ENCODE measurements around the gene RIBC1. TPM values are rescaled to one million over a fixed set of nuclear protein-coding genes. Genes with fewer than 3 reads are reported as not detected.

Gene RIBC1
- total RNA-seq, 2 experiments from 2014 or later, result 2.5 to 2.6 TPM

DNA sequence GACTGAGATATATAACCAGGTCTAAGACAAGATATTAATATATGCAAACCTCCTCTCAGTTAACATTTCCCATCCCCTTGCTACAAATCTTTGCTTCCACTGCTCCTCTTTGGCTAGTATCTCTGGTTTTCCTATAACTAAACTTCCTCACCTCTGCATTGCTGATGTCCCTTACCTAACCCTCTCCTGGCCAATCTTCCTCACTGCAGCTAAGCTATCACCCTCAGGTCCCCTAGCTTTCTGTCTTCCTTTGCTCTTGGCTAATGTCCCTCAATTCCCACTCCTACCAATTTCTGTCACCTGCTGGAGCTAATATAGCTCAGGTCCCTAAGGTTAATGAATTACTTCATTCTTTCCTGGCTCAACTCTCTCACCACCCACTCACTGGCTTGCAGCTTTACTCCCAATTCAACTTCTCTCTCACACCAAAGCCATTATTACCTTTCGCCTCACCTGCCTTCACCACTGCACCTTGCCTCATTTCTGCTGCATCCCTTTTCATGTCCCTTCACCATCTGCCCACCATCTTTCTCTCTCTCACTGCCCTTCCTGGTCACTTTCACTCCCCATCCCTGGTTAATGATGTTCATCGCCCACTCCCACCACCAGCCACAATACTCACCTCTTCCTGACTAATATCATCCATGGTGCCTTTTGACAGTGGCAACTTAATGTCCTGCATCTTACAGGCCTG, 26.9 kb upstream of the RIBC1 start:
- intact Hi-C loops (cut with DNase I, micrococcal nuclease), result no loop called here
- Histone ChIP-seq H3K4me1 (ENCODE audit: insufficient read depth, low read length) (no peaks in the 10 kb centered on the region), H3K27ac (ENCODE audit: low read depth in 1 of 2, low read length in 2 of 2) (no peak overlapping the region), H3K9me3 (ENCODE audit: control insufficient read depth in 1 of 2, insufficient read depth in 1 of 2, low read length in 2 of 2) (no peaks in the 10 kb centered on the region), H3K4me3 (ENCODE audit: low read length) (no peak overlapping the region), H3K27me3 (ENCODE audit: control insufficient read depth in 1 of 2, insufficient read depth in 2 of 2, low read length in 2 of 2) (no peaks in the 10 kb centered on the region), H3K36me3 (ENCODE audit: insufficient read depth, low read length) (peaks cover 44% of the 10 kb centered on the region)
- Mint-ChIP-seq H3K9me3 (no peaks in the 10 kb centered on the region), H3K4me1 (ENCODE audit: low read depth) (no peaks in the 10 kb centered on the region), H3K36me3 (ENCODE audit: low read depth) (peaks cover 69% of the 10 kb centered on the region), H3K27ac (no peak overlapping the region), H3K4me3 (no peak overlapping the region), H3K27me3 (no peaks in the 10 kb centered on the region)
- ChIA-PET POLR2A (no interaction called here), CTCF (no interaction called here)
- no peak for ATAC-seq (ENCODE audit: poor library complexity)
- no peak for DNase-seq
- no peak for TF ChIP-seq CTCF (IDR thresholded peaks at IDR 0.05)

DNA sequence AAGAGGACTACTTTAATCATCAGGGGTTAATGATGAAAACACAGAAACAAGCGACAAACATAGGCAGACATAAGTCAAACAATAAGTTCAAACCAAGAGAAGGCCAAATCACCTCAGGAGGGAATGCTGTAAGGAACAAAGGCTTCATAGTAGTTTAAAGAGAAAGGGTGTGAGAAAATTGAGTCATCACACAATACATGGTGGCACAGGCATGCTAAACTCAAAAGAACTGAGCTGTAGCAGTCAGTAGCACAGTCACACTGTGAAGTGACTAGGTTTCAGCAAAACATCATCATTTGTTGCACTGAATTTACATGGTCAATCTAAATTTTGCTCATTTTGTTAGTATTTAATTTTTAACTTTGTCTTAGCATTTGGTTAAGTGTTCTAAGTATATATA, 24.5 kb upstream of the RIBC1 start:
- ChIA-PET CTCF (no interaction called here), POLR2A (interaction anchor here (0.5 kb wide), 1 partner anchor 653 kb away, joined by 3 read pairs; no protein-coding TSS in a partner anchor)
- TF ChIP-seq CTCF (IDR thresholded peaks at IDR 0.05), result no peak
- H3K9me3 ChIP-seq (ENCODE audit: control insufficient read depth in 1 of 2, insufficient read depth in 1 of 2, low read length in 2 of 2), result no peaks in the 10 kb centered on the region
- Mint-ChIP-seq H3K9me3 (no peaks in the 10 kb centered on the region), H3K36me3 (ENCODE audit: low read depth) (peaks cover 84% of the 10 kb centered on the region), H3K4me3 (no peak overlapping the region), H3K4me1 (ENCODE audit: low read depth) (no peaks in the 10 kb centered on the region), H3K27ac (no peak overlapping the region), H3K27me3 (no peaks in the 10 kb centered on the region)
- no peak overlapping the region for H3K27ac ChIP-seq (ENCODE audit: low read depth in 1 of 2, low read length in 2 of 2)
- ATAC-seq (ENCODE audit: poor library complexity), result no peak
- H3K4me1 ChIP-seq (ENCODE audit: insufficient read depth, low read length), result no peaks in the 10 kb centered on the region
- peaks cover 61% of the 10 kb centered on the region for H3K36me3 ChIP-seq (ENCODE audit: insufficient read depth, low read length)
- intact Hi-C loops (cut with DNase I, micrococcal nuclease), result no loop called here
- no peak overlapping the region for H3K4me3 ChIP-seq (ENCODE audit: low read length)
- no peak for DNase-seq
- no peaks in the 10 kb centered on the region for H3K27me3 ChIP-seq (ENCODE audit: control insufficient read depth in 1 of 2, insufficient read depth in 2 of 2, low read length in 2 of 2)

- Histone ChIP-seq H3K36me3 (ENCODE audit: insufficient read depth, low read length) (peaks cover 80% of the 10 kb centered on the region), H3K27me3 (ENCODE audit: control insufficient read depth in 1 of 2, insufficient read depth in 2 of 2, low read length in 2 of 2) (no peaks in the 10 kb centered on the region), H3K9me3 (ENCODE audit: control insufficient read depth in 1 of 2, insufficient read depth in 1 of 2, low read length in 2 of 2) (no peaks in the 10 kb centered on the region), H3K4me1 (ENCODE audit: insufficient read depth, low read length) (no peaks in the 10 kb centered on the region), H3K27ac (ENCODE audit: low read depth in 1 of 2, low read length in 2 of 2) (no peak overlapping the region), H3K4me3 (ENCODE audit: low read length) (no peak overlapping the region)
- DNase-seq (no peak), ATAC-seq (ENCODE audit: poor library complexity) (no peak)
- Mint-ChIP-seq H3K9me3 (no peaks in the 10 kb centered on the region), H3K27ac (no peak overlapping the region), H3K27me3 (no peaks in the 10 kb centered on the region), H3K36me3 (ENCODE audit: low read depth) (peaks cover 83% of the 10 kb centered on the region), H3K4me1 (ENCODE audit: low read depth) (no peaks in the 10 kb centered on the region), H3K4me3 (no peak overlapping the region)
- TF ChIP-seq CTCF (IDR thresholded peaks at IDR 0.05), result no peak
- ChIA-PET CTCF (no interaction called here), POLR2A (no interaction called here)
- intact Hi-C loops (cut with DNase I, micrococcal nuclease), result no loop called here
Measured at GRCh38 chrX:53403535-53403934, 19.1 kb upstream of the RIBC1 start.
